Smooth muscle cell (in vitro differentiated cells): ENCODE results near the gene ANKRD22. TPM values are rescaled to one million over a fixed set of nuclear protein-coding genes. Genes with fewer than 3 reads are reported as not detected.

ENCODE experiments used
- DNase-seq: peaks from one replicate; lab custom pipeline; 2025; ENCODE audit not compliant: unreplicated experiment; lab: John Stamatoyannopoulos, UW
- H2AFZ ChIP-seq: fragments of 200-600 bp; sonication (generic); 2 replicates; pipeline ENCODE4 v1.6.0; 2016; ENCODE audit warnings: antibody characterized with exemption, low read depth, mild to moderate bottlenecking
- H3F3A ChIP-seq: fragments of 200-600 bp; sonication (generic); 2 replicates; pipeline ENCODE4 v1.6.0; 2017; ENCODE audit warnings: antibody characterized with exemption, low read depth
- H3K27ac ChIP-seq: fragments of 200-600 bp; sonication (generic); 2 replicates; pipeline ENCODE4 v1.5.1; 2016; ENCODE audit warnings: low read depth, mild to moderate bottlenecking
- H3K27me3 ChIP-seq: fragments of 200-600 bp; sonication (generic); 2 replicates; pipeline ENCODE4 v1.6.1; 2016; ENCODE audit warnings: low read depth, mild to moderate bottlenecking
- H3K36me3 ChIP-seq: fragments of 200-600 bp; sonication (generic); 2 replicates; pipeline ENCODE4 v1.5.1; 2016; ENCODE audit warnings: low read depth
- H3K4me1 ChIP-seq: fragments of 200-600 bp; sonication (generic); 2 replicates; pipeline ENCODE4 v1.5.1; 2016; ENCODE audit warnings: low read depth
- H3K4me2 ChIP-seq: fragments of 200-600 bp; sonication (generic); 2 replicates; pipeline ENCODE4 v1.6.0; 2016; ENCODE audit warnings: mild to moderate bottlenecking
- H3K4me3 ChIP-seq: fragments of 200-600 bp; sonication (generic); 2 replicates; pipeline ENCODE4 v1.5.1; 2016; ENCODE audit warnings: mild to moderate bottlenecking
- H3K79me2 ChIP-seq: fragments of 200-600 bp; sonication (generic); 2 replicates; pipeline ENCODE4 v1.6.0; 2016; ENCODE audit warnings: low read depth, mild to moderate bottlenecking
- H3K9ac ChIP-seq: fragments of 200-600 bp; sonication (generic); 2 replicates; pipeline ENCODE4 v1.6.0; 2016; ENCODE audit warnings: low read depth
- H3K9me3 ChIP-seq: fragments of 200-600 bp; sonication (generic); replicated peaks from 2 replicates; pipeline ENCODE4 v1.5.1; 2016; ENCODE audit warnings: low read depth
- H4K20me1 ChIP-seq: fragments of 200-600 bp; sonication (generic); 2 replicates; pipeline ENCODE4 v1.6.0; 2016; ENCODE audit warnings: low read depth
- WGBS: methylation state at CpG from one replicate; pipeline ENCODE4 v1.1.7; 2016; ENCODE audit warnings: low lambda C conversion rate; 5-methylcytosine and 5-hydroxymethylcytosine counted together
- polyA plus RNA-seq: library from polyadenylated mRNA; unstranded; fragments of >200 nt; fragmentation: Nextera tagmentation; extraction: Ambion mirVana; gene quantifications from 2 replicates; pipeline ENCODE4 v1.2.1, GENCODE V29; 2016
- total RNA-seq: library from RNA; depleted of rRNA; stranded (reverse); fragments of >200 nt; gene quantifications from 2 replicates; pipeline ENCODE4 v1.2.3, GENCODE V29; 2014
- TF ChIP-seq, protein P1 (sequence below): fragments of 200-600 bp; sonication (generic); IDR thresholded peaks from 2 replicates; pipeline ENCODE4 v1.5.1; 2017; ENCODE audit warnings: borderline replicate concordance, mild to moderate bottlenecking, antibody characterized with exemption; ENCODE audit not compliant: insufficient read depth, poor library complexity, severe bottlenecking

ANKRD22 gene
- total and polyA plus RNA-seq, 2 experiments from 2014 or later = 1.9 to 3.4 TPM

DNA sequence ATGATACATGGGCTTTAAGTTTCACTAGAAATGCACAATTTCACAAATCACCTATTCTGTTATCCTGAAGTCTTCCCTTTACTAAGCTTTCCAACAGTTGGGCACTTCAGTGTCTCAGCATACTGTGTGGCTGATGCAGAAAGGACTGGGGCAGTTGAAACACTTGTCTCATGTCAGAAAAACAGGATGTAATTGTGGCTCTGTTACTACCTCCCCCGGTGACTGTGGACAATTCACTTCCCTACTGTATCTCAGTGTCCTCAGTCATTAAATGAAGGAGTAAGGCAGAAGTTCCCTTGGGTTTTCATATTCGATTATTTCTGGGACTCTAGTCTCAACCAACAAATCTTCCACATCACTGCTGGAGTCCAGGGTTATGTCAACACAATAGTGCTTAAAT is 17.9 kb downstream of the ANKRD22 start:
- Histone ChIP-seq H3K9ac (no peak overlapping the region), H3K36me3 (no peaks in the 10 kb centered on the region), H3K27ac (no peak overlapping the region), H3K4me2 (no peak overlapping the region), H3K79me2 (no peaks in the 10 kb centered on the region), H4K20me1 (no peaks in the 10 kb centered on the region), H3K4me3 (no peak overlapping the region), H3K9me3 (no peaks in the 10 kb centered on the region), H3K27me3 (peaks cover 39% of the 10 kb centered on the region), H3F3A (no peaks in the 10 kb centered on the region), H3K4me1 (no peaks in the 10 kb centered on the region), H2AFZ (no peak overlapping the region)
- TF ChIP-seq, protein P1, sequence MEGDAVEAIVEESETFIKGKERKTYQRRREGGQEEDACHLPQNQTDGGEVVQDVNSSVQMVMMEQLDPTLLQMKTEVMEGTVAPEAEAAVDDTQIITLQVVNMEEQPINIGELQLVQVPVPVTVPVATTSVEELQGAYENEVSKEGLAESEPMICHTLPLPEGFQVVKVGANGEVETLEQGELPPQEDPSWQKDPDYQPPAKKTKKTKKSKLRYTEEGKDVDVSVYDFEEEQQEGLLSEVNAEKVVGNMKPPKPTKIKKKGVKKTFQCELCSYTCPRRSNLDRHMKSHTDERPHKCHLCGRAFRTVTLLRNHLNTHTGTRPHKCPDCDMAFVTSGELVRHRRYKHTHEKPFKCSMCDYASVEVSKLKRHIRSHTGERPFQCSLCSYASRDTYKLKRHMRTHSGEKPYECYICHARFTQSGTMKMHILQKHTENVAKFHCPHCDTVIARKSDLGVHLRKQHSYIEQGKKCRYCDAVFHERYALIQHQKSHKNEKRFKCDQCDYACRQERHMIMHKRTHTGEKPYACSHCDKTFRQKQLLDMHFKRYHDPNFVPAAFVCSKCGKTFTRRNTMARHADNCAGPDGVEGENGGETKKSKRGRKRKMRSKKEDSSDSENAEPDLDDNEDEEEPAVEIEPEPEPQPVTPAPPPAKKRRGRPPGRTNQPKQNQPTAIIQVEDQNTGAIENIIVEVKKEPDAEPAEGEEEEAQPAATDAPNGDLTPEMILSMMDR = no peak
- no peak for DNase-seq
- 81% methylated on average over 2 of the region's 2 CpGs for WGBS

DNA sequence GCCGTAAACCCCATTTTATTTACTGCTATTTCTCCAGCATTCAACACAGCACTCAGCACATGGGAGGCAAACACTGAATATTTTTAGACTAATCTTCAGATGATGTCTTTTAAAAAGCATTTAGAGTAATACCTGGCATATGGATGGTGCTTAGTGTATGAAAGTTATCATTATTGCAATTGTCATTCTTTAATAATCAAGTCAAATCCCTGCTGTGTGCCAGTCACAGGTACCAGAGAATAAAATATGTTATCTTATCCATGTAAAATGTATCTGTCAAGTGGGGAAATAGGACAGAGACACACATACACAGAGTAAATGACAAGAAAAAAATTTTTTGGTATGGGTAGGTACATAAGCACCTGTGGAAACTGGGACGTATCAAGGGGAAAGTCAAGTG is 18.5 kb downstream of the ANKRD22 start:
- H3K4me3 ChIP-seq = no peak overlapping the region
- no peaks in the 10 kb centered on the region for H3K79me2 ChIP-seq
- no peak overlapping the region for H2AFZ ChIP-seq
- DNase-seq = no peak
- H3K4me2 ChIP-seq = no peak overlapping the region
- H3K27ac ChIP-seq = no peak overlapping the region
- H3K9me3 ChIP-seq = no peaks in the 10 kb centered on the region
- 97% methylated on average over 2 of the region's 2 CpGs for WGBS
- H3K4me1 ChIP-seq = no peaks in the 10 kb centered on the region
- TF ChIP-seq, protein P1 = no peak
- no peaks in the 10 kb centered on the region for H3F3A ChIP-seq
- H3K9ac ChIP-seq = no peak overlapping the region
- no peaks in the 10 kb centered on the region for H4K20me1 ChIP-seq
- H3K27me3 ChIP-seq = peaks cover 39% of the 10 kb centered on the region
- H3K36me3 ChIP-seq = no peaks in the 10 kb centered on the region

DNA sequence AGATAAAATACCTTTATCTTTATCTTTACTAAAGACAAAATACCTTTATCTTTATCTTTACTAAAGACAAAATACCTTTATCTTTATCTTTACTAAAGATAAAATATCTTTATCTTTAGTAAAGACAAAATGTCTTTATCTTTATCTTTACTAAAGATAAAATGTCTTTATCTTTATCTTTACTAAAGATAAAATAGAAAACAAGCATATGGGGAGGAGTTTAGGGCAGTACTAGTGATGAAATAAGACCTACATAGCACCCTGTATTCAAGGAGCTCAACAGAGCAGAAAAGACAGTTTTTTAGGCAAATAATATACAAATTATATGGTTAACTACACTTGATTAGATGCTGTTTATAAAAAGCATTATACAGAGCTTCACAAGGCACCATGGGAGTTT is 19.3 kb downstream of the ANKRD22 start:
- TF ChIP-seq, protein P1 = no peak
- H3K27me3 ChIP-seq = peaks cover 42% of the 10 kb centered on the region
- no peak overlapping the region for H3K4me3 ChIP-seq
- no peak overlapping the region for H2AFZ ChIP-seq
- no peaks in the 10 kb centered on the region for H3K79me2 ChIP-seq
- no peaks in the 10 kb centered on the region for H3K9me3 ChIP-seq
- H3K36me3 ChIP-seq = no peaks in the 10 kb centered on the region
- H3K27ac ChIP-seq = no peak overlapping the region
- no peaks in the 10 kb centered on the region for H3K4me1 ChIP-seq
- H3K9ac ChIP-seq = no peak overlapping the region
- H3F3A ChIP-seq = no peaks in the 10 kb centered on the region
- no peak overlapping the region for H3K4me2 ChIP-seq
- H4K20me1 ChIP-seq = no peaks in the 10 kb centered on the region
- no peak for DNase-seq

DNA sequence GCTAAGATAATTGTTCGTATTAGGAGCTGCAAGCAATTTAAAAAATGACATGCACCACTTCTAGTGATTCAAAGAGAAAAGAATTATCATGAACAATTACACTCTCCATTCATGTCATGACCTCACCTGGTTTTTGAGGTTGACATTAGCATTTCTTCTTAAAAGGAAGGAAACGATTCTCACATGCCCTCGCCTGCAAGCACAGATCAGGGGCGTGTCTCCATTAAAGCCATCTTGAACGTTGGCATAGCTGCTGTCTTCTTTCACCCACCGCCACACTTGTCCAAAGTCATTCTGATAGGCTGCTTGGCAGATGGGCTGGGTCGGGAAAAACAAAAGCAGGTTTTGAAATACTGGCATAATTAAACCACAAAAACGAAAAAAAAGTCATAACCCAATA is 19.9 kb downstream of the ANKRD22 start:
- Histone ChIP-seq H4K20me1 (no peaks in the 10 kb centered on the region), H3K36me3 (no peaks in the 10 kb centered on the region), H3K79me2 (no peaks in the 10 kb centered on the region), H3K27me3 (peaks cover 45% of the 10 kb centered on the region), H3K27ac (no peak overlapping the region), H3K9ac (no peak overlapping the region), H3K4me1 (no peaks in the 10 kb centered on the region), H2AFZ (no peak overlapping the region), H3K4me3 (no peak overlapping the region), H3F3A (no peaks in the 10 kb centered on the region), H3K4me2 (no peak overlapping the region), H3K9me3 (no peaks in the 10 kb centered on the region)
- WGBS = 63% methylated on average over 8 of the region's 8 CpGs
- no peak for DNase-seq
- TF ChIP-seq, protein P1 = no peak
